Stomach (tissue), 9 donors: Measurements from ENCODE around the gene PKD1L1. TPM values are rescaled to one million over a fixed set of nuclear protein-coding genes. Genes with fewer than 3 reads are reported as not detected.
A peak's percentile ranks its signal among the peaks of the same experiment; 100 is the strongest.
"Not testable (repeated sequence)": the region's sequence is repeated elsewhere in the genome, so short reads cannot be mapped to it uniquely, and the experiment has no call there.

Experiments
- DNase-seq, 2 donors: peaks; one replicate each; pipeline versions ENCODE4 v3.0.0 to v3.0.0-alpha.2; 2013 to 2019
- H3K27ac ChIP-seq, 5 donors: fragments of 200-600 bp in 4 of 5; sonication (generic) in 4 of 5; one replicate each; pipeline ENCODE4 v1.5.1; 2013 to 2019; ENCODE audit warnings: mild to moderate bottlenecking in 1 of 5, moderate library complexity in 1 of 5
- H3K27me3 ChIP-seq, 3 donors: fragments of 200-600 bp; sonication (generic); one replicate each; pipeline ENCODE4 v1.5.1; 2017 to 2019; ENCODE audit warnings: mixed run types in 1 of 3
- H3K36me3 ChIP-seq, 4 donors: fragments of 200-600 bp; sonication (generic); 1 replicate in 3 of 4; 2 replicates in 1 of 4; pipeline ENCODE4 v1.5.1; 2016 to 2019
- H3K4me1 ChIP-seq, 4 donors: fragments of 200-600 bp; sonication (generic); one replicate each; pipeline ENCODE4 v1.5.1; 2016 to 2019
- H3K4me3 ChIP-seq, 4 donors: fragments of 200-600 bp; sonication (generic) in 3 of 4; one replicate each; pipeline ENCODE4 v1.5.1; 2016 to 2019; ENCODE audit warnings: mild to moderate bottlenecking in 1 of 4
- H3K9me3 ChIP-seq, 4 donors: fragments of 200-600 bp; sonication (generic); one replicate each; pipeline ENCODE4 v1.5.1; 2016 to 2019
- CTCF ChIP-seq, 7 experiments: fragments of 450-650 bp in 4 of 7; fragments of 200-600 bp in 3 of 7; sonication (generic) in 3 of 7; IDR thresholded peaks; one replicate each; pipeline ENCODE4 v1.5.1; 2016 to 2019; ENCODE audit warnings: antibody characterized with exemption in 7 of 7, control low read depth in 2 of 7, mild to moderate bottlenecking in 1 of 7
- EP300 ChIP-seq: sonication (generic); formaldehyde crosslinking; IDR thresholded peaks from one replicate; pipeline ENCODE4 v1.6.1; 2017; ENCODE audit warnings: antibody characterized with exemption
- POLR2A ChIP-seq, 4 donors: fragments of 450-650 bp; IDR thresholded peaks; one replicate each; pipeline ENCODE4 v1.6.1; 2016; ENCODE audit warnings: antibody characterized with exemption in 4 of 4, control low read depth in 2 of 4, mild to moderate bottlenecking in 1 of 4, moderate library complexity in 1 of 4
- POLR2AphosphoS5 ChIP-seq, 3 donors: sonication (generic); formaldehyde crosslinking; IDR thresholded peaks; one replicate each; pipeline ENCODE4 v1.6.1; 2016; ENCODE audit warnings: antibody characterized with exemption in 3 of 3
- WGBS, 5 donors: extraction: QIAGEN DNeasy Blood & Tissue Kit in 3 of 5; methylation state at CpG; one replicate each; pipeline versions ENCODE4 v1.1.5 to v1.1.7; 2013 to 2018; 5-methylcytosine and 5-hydroxymethylcytosine counted together
- intact Hi-C: fragments of 100-400 bp; cut with DNase I; formaldehyde crosslinking; loops from one replicate; pipeline ENCODE4 v1.15.1; 2023; ENCODE audit warnings: low total_unique reads
- polyA plus RNA-seq, 3 donors: library from polyadenylated mRNA; stranded (reverse); fragments of 200-250 nt; gene quantifications; one replicate each; pipeline ENCODE4 v1.2.3, GENCODE V29; 2013
- total RNA-seq, 5 donors: library from RNA; depleted of rRNA; stranded (reverse); fragments of >200 nt; gene quantifications; one replicate each; pipeline versions ENCODE4 v1.1.0 to v1.2.3, GENCODE V29; 2014 to 2016
- donor health status: healthy with polysubstance abuse.
- donor health status: Bipolar disorder and iron deficiency.
- donor health status: healthy.

Gene PKD1L1
- total and polyA plus RNA-seq, 8 donors, result under 0.01 to 1.2 (median 0.10) TPM; not detected in 2

- no peak overlapping the region for H3K27ac ChIP-seq
- H3K27me3 ChIP-seq, result no peaks in the 10 kb centered on the region
- DNase-seq, result no peak
- H3K4me3 ChIP-seq, result no peak overlapping the region
- no peaks in the 10 kb centered on the region for H3K9me3 ChIP-seq
- TF ChIP-seq POLR2A (IDR thresholded peaks at IDR 0.05), result no peak
- TF ChIP-seq CTCF (IDR thresholded peaks at IDR 0.05), result no peak
- WGBS, 5 donors, result 34 to 48% (median 46%) methylated on average over 2 of the region's 2 CpGs
- intact Hi-C loops, result no loop called here
- H3K36me3 ChIP-seq, result peaks cover 6 to 8% (median 7%) of the 10 kb centered on the region in 4 donors
- peaks cover 9 to 13% (median 12%) of the 10 kb centered on the region in 4 donors for H3K4me1 ChIP-seq
These were observed 34.3 kb upstream of the PKD1L1 start for GRCh38 chr7:47982610-47983009.

GRCh38 chr7:47980648-47981047, 32.4 kb upstream of the PKD1L1 start:
- intact Hi-C loops, result not testable (repeated sequence)
- 94 to 100% (median 95%) methylated on average over 4 to 5 of the region's 5 CpGs for WGBS, 5 donors

GRCh38 chr7:47979832-47980181, 31.5 kb upstream of the PKD1L1 start:
- 22 to 28% (median 24%) methylated on average over 7 of the region's 7 CpGs for WGBS, 5 donors
- Histone ChIP-seq H3K27me3 (no peaks in the 10 kb centered on the region), H3K36me3 (peaks cover 33 to 36% (median 34%) of the 10 kb centered on the region in 4 donors), H3K4me3 (peak overlapping the region; percentile 64 to 84 (median 72)), H3K27ac (peak overlapping the region; percentile 86 to 96 (median 91)), H3K4me1 (peaks cover 9 to 20% (median 15%) of the 10 kb centered on the region in 4 donors), H3K9me3 (no peaks in the 10 kb centered on the region)
- no peak for TF ChIP-seq POLR2AphosphoS5 (IDR thresholded peaks at IDR 0.05)
- no peak for DNase-seq
- intact Hi-C loops, result no loop called here

More at GRCh38 chr7:47980648-47981047, 32.4 kb upstream of the PKD1L1 start:
- Histone ChIP-seq H3K36me3 (peaks cover 25 to 28% (median 27%) of the 10 kb centered on the region in 4 donors), H3K4me1 (peaks cover 9 to 20% (median 15%) of the 10 kb centered on the region in 4 donors)
- H3K9me3 ChIP-seq, H3K4me3 ChIP-seq, H3K27ac ChIP-seq, H3K27me3 ChIP-seq, DNase-seq: not testable (repeated sequence)

GRCh38 chr7:47979145-47979831, 31.0 kb upstream of the PKD1L1 start, which contains the start of gene HUS1:
Gene HUS1, minus strand, starts transcription at chr7:47979615. Its CDS starts 96 bp downstream, at chr7:47979519.
- peak within 1 kb of the TSS; percentile 64 to 84 (median 72) for H3K4me3 ChIP-seq
- peak in 1 of 4 donors; percentile 49 for TF ChIP-seq POLR2A (IDR thresholded peaks at IDR 0.05)
- TF ChIP-seq POLR2AphosphoS5 (IDR thresholded peaks at IDR 0.05), result peak; percentile 44 to 94 (median 88)
- no peak for TF ChIP-seq CTCF (IDR thresholded peaks at IDR 0.05)
- 1 to 2% (median 1%) methylated on average over 24 to 62 of the region's 62 CpGs for whole genome bisulfite sequencing, 5 donors
- H3K27ac ChIP-seq, result peak within 1 kb of the TSS; percentile 86 to 96 (median 91)
- peaks cover 38 to 41% (median 40%) of the 10 kb centered on the region in 4 donors for H3K36me3 ChIP-seq
- peaks cover 9 to 20% (median 15%) of the 10 kb centered on the region in 4 donors for H3K4me1 ChIP-seq
- intact Hi-C loops, result no loop called here
- no peaks in the 10 kb centered on the region for H3K9me3 ChIP-seq
- H3K27me3 ChIP-seq, result no peaks in the 10 kb centered on the region
- peak; percentile 93 to 96 for DNase-seq

- intact Hi-C loops, result no loop called here
- WGBS, 5 donors, result 3 to 5% (median 5%) methylated on average over 4 of the region's 4 CpGs
These were observed 30.5 kb upstream of the PKD1L1 start for GRCh38 chr7:47978790-47979144.

More at GRCh38 chr7:47978790-47979144, 30.5 kb upstream of the PKD1L1 start:
- TF ChIP-seq CTCF (IDR thresholded peaks at IDR 0.05) (no peak), EP300 (no peak), POLR2AphosphoS5 (IDR thresholded peaks at IDR 0.05) (no peak), POLR2A (IDR thresholded peaks at IDR 0.05) (no peak)
- no peak for DNase-seq
- H3K36me3 ChIP-seq, result peaks cover 43 to 47% (median 45%) of the 10 kb centered on the region in 4 donors
- H3K27ac ChIP-seq, result peak overlapping the region; percentile 86 to 96 (median 91)
- no peaks in the 10 kb centered on the region for H3K27me3 ChIP-seq
- peak overlapping the region; percentile 64 to 84 (median 72) for H3K4me3 ChIP-seq
- H3K9me3 ChIP-seq, result no peaks in the 10 kb centered on the region
- peaks cover 9 to 20% (median 15%) of the 10 kb centered on the region in 4 donors for H3K4me1 ChIP-seq
